C4-2B (cell line): ENCODE measurements around the gene KIF6.

Source experiments
- CTCF ChIP-seq: fragments of 450-650 bp; conservative IDR thresholded peaks from 2 replicates; pipeline ENCODE4 v1.5.1; 2017; ENCODE audit warnings: mild to moderate bottlenecking
- ZFX ChIP-seq: fragments of 450-650 bp; IDR thresholded peaks from 2 replicates; pipeline ENCODE4 v1.6.1; 2017

GRCh38 chr6:39610221-39610620 is 115.0 kb downstream of the KIF6 start:
- no peak for TF ChIP-seq CTCF
- TF ChIP-seq ZFX, result no peak
